Measurements from ENCODE around the gene P2RX6. TPM values are rescaled to one million over a fixed set of nuclear protein-coding genes. Genes with fewer than 3 reads are reported as not detected.
"Not testable (repeated sequence)": the region's sequence is repeated elsewhere in the genome, so short reads cannot be mapped to it uniquely, and the experiment has no call there.

Gene P2RX6
- total RNA-seq, 6 experiments from 2014 or later, result 0.09 to 1.4 (median 0.42) TPM; not detected in 1

DNA sequence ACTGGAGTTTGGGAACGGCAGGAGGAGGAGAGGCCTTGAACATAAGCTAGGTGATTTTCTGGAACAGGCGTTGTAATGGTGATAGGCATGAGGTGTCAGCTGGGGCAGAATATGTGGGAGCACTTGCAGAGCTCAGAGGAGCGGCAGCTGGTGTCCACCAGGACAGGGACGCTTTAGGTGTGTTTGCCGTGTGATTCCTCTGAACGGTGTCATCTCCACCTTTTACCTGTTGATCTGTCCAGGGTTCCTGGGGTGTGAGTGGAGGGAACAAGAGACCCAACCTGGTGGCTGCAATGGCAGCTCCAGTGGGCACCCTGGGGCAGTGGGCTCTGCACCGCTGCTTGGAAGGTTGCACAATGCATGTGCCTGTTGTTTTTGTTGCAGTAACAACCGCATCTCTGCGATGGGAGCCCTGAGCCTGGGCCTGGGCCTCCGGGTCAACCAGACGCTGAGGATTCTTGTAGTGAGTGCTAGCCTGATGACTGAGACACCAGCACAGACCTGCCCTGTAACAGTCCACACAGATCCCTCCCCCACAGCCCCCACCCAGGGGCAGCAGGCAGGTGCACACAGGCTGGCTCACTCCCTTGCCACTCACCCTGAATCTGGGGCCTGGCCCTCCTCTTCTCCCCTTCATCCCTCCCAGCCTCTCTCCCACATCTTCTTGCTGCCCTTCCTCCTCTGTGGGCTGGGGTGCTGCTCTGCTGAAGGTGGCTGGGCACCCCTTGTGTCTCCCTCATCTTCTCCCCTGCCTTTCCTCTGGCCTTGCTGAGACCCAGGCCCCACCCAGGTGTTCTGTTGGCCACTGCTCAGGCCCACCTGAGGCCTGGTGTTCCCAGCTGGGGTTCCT is 40.0 kb downstream of the P2RX6 start:
- H3K9me3 ChIP-seq, result no peaks in the 10 kb centered on the region
- no peak overlapping the region for H3K27ac ChIP-seq
- no peaks in the 10 kb centered on the region for H3K27me3 ChIP-seq
- WGBS (ENCODE audit: insufficient coverage, low coverage, low lambda C conversion rate, missing lambda C conversion rate), result 57% methylated on average over 2 of the region's 11 CpGs
- intact Hi-C loops (cut with DNase I), result no loop called here
- no peaks in the 10 kb centered on the region for H3K36me3 ChIP-seq
- DNase-seq (no peak), ATAC-seq (no peak)
- no peaks in the 10 kb centered on the region for H3K4me1 ChIP-seq
- TF ChIP-seq POLR2A (IDR thresholded peaks at IDR 0.05) (no peak), CTCF (IDR thresholded peaks at IDR 0.05) (no peak)
- no peak overlapping the region for H3K4me3 ChIP-seq

GRCh38 chr22:21055564-21055834 is 40.5 kb downstream of the P2RX6 start:
- H3K27ac ChIP-seq, result no peak overlapping the region
- H3K36me3 ChIP-seq, result no peaks in the 10 kb centered on the region
- DNase-seq (no peak), ATAC-seq (no peak)
- no peak overlapping the region for H3K4me3 ChIP-seq
- TF ChIP-seq POLR2A (IDR thresholded peaks at IDR 0.05) (no peak), CTCF (IDR thresholded peaks at IDR 0.05) (no peak)
- no peaks in the 10 kb centered on the region for H3K9me3 ChIP-seq
- no peaks in the 10 kb centered on the region for H3K4me1 ChIP-seq
- WGBS (ENCODE audit: insufficient coverage, low coverage, low lambda C conversion rate, missing lambda C conversion rate), result no CpG with 5 or more reads among the region's 4 CpGs
- H3K27me3 ChIP-seq, result no peaks in the 10 kb centered on the region
- intact Hi-C loops (cut with DNase I), result no loop called here

- H3K4me3 ChIP-seq, result no peak overlapping the region
- H3K27me3 ChIP-seq, result no peaks in the 10 kb centered on the region
- TF ChIP-seq POLR2A (IDR thresholded peaks at IDR 0.05) (no peak), CTCF (IDR thresholded peaks at IDR 0.05) (no peak)
- H3K27ac ChIP-seq, result no peak overlapping the region
- ATAC-seq (no peak), DNase-seq (no peak)
- H3K9me3 ChIP-seq, result no peaks in the 10 kb centered on the region
- intact Hi-C loops (cut with DNase I), result no loop called here
- H3K4me1 ChIP-seq, result no peaks in the 10 kb centered on the region
- 46% methylated on average over 2 of the region's 7 CpGs for WGBS (ENCODE audit: insufficient coverage, low coverage, low lambda C conversion rate, missing lambda C conversion rate)
- no peaks in the 10 kb centered on the region for H3K36me3 ChIP-seq
Measured at GRCh38 chr22:21055880-21056319, 40.9 kb downstream of the P2RX6 start.

DNA sequence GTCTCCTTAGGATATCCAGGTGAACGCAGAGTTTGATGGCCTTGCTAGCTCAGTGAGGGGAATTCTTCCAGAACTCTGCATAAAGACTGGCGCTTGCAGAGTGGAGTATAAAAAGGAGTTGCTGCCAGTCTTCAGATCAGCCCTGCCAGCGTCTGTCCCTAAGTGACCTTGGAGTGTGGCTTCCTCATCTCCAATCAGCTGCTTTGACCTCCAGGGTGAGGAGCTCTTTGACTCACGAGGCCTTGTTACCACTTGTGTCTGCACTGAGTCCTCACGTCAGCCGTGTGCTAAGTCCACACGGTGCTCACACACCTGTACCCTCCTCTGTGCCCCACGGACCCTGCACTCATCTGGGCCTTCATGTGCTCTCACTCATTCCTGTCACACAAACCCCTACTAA is 45.4 kb downstream of the P2RX6 start:
- H3K27ac ChIP-seq; H3K4me3 ChIP-seq; H3K36me3 ChIP-seq; ATAC-seq; DNase-seq; H3K4me1 ChIP-seq; H3K27me3 ChIP-seq; H3K9me3 ChIP-seq; intact Hi-C loops (cut with DNase I): not testable (repeated sequence)
- WGBS (ENCODE audit: insufficient coverage, low coverage, low lambda C conversion rate, missing lambda C conversion rate), result 85% methylated on average over 5 of the region's 8 CpGs

GRCh38 chr22:21061660-21062321 is 46.8 kb downstream of the P2RX6 start:
- H3K4me1 ChIP-seq; intact Hi-C loops (cut with DNase I); H3K9me3 ChIP-seq; ATAC-seq; H3K4me3 ChIP-seq; H3K27ac ChIP-seq; DNase-seq; H3K36me3 ChIP-seq; H3K27me3 ChIP-seq: not testable (repeated sequence)
- 79% methylated on average over 15 of the region's 18 CpGs for WGBS (ENCODE audit: insufficient coverage, low coverage, low lambda C conversion rate, missing lambda C conversion rate)

DNA sequence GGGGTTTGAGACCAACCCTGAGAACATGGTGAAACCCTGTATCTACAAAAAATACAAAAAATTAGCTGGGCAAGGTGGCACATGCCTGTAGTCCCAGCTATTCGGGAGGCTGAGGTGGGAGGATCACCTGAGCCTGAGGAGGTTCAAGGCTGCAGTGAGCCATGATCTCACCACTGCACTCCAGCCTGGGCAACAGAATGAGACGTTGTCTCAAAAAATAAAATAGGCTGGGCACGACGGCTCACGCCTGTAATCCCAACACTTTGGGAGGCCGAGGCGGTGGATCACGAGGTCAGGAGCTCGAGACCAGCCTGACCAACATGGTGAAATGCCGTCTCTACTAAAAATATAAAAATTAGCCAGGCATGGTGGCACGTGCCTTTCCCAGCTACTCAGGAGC is 49.5 kb downstream of the P2RX6 start:
- H3K27me3 ChIP-seq; H3K4me1 ChIP-seq; DNase-seq; H3K4me3 ChIP-seq; H3K36me3 ChIP-seq; ATAC-seq; intact Hi-C loops (cut with DNase I); H3K27ac ChIP-seq; H3K9me3 ChIP-seq: not testable (repeated sequence)
- WGBS (ENCODE audit: insufficient coverage, low coverage, low lambda C conversion rate, missing lambda C conversion rate), result 66% methylated on average over 11 of the region's 11 CpGs

Measured in right lobe of liver (tissue), 6 donors.